ENCODE results near the gene OR8K5. TPM values are rescaled to one million over a fixed set of nuclear protein-coding genes. Genes with fewer than 3 reads are reported as not detected.

OR8K5 gene
- total RNA-seq, 3 donors from 2014 or later (not counting 1 experiment from before 2014, with no cell fraction given), result not detected

- Histone ChIP-seq H3K36me3 (ENCODE audit: control insufficient read depth, insufficient read depth, low read length) (no peaks in the 10 kb centered on the region), H3K4me3 (ENCODE audit: low read length) (no peak within 1 kb of the TSS), H3K9me3 (ENCODE audit: control insufficient read depth, insufficient read depth, low read length) (no peaks in the 10 kb centered on the region), H3K27ac (ENCODE audit: low read length) (no peak within 1 kb of the TSS), H3K27me3 (ENCODE audit: control insufficient read depth, insufficient read depth, low read length) (no peaks in the 10 kb centered on the region), H3K4me1 (ENCODE audit: control insufficient read depth, insufficient read depth, low read length) (no peaks in the 10 kb centered on the region)
- intact Hi-C loops (cut with micrococcal nuclease), result no loop called here
- H3K9me3 Mint-ChIP-seq, result peaks cover 6 to 7% of the 10 kb centered on the region in 2 donors
- no peaks in the 10 kb centered on the region for H3K36me3 Mint-ChIP-seq
- no peaks in the 10 kb centered on the region for H3K4me1 Mint-ChIP-seq
- H3K27me3 Mint-ChIP-seq (ENCODE audit: low read depth in 2 of 2), result no peaks in the 10 kb centered on the region
- no peak within 1 kb of the TSS for H3K27ac Mint-ChIP-seq
- no peak within 1 kb of the TSS for H3K4me3 Mint-ChIP-seq
- DNase-seq (no peak), ATAC-seq (no peak)
- no peak for TF ChIP-seq CTCF (IDR thresholded peaks at IDR 0.05)
Measured at GRCh38 chr11:56140151-56140661, 19.9 kb downstream of the OR8K5 start, which contains the start of gene OR8J3. TSS of gene OR8J3 (minus strand) at chr11:56140201. CDS start at chr11:56137718, 2,483 bp downstream.

- H3K4me1 Mint-ChIP-seq, result no peaks in the 10 kb centered on the region
- peaks cover 7% of the 10 kb centered on the region for H3K36me3 Mint-ChIP-seq
- no peak within 1 kb of the TSS for H3K4me3 ChIP-seq (ENCODE audit: low read length)
- intact Hi-C loops (cut with micrococcal nuclease), result no loop called here
- no peak within 1 kb of the TSS for H3K27ac Mint-ChIP-seq
- no peak for TF ChIP-seq CTCF (IDR thresholded peaks at IDR 0.05)
- no peak for DNase-seq
- H3K9me3 ChIP-seq (ENCODE audit: control insufficient read depth, insufficient read depth, low read length), result peaks cover 4% of the 10 kb centered on the region
- no peak for ATAC-seq
- H3K36me3 ChIP-seq (ENCODE audit: control insufficient read depth, insufficient read depth, low read length), result no peaks in the 10 kb centered on the region
- peaks cover 14 to 15% of the 10 kb centered on the region in 2 donors for H3K9me3 Mint-ChIP-seq
- no peak within 1 kb of the TSS for H3K27ac ChIP-seq (ENCODE audit: low read length)
- H3K4me1 ChIP-seq (ENCODE audit: control insufficient read depth, insufficient read depth, low read length), result no peaks in the 10 kb centered on the region
- H3K27me3 Mint-ChIP-seq (ENCODE audit: low read depth in 2 of 2), result no peaks in the 10 kb centered on the region
- no peak within 1 kb of the TSS for H3K4me3 Mint-ChIP-seq
- H3K27me3 ChIP-seq (ENCODE audit: control insufficient read depth, insufficient read depth, low read length), result no peaks in the 10 kb centered on the region
- WGBS (ENCODE audit: insufficient coverage), result 84% methylated on average over 5 of the region's 6 CpGs
Measured at GRCh38 chr11:56122073-56122472, 38.0 kb downstream of the OR8K5 start, which contains the start of gene OR8H3. TSS of gene OR8H3 (plus strand) at chr11:56122373. CDS start at chr11:56122373, 0 bp downstream.

Other genes starting within 250 kb of the OR8K5 start
- not detected for gene OR5W2, start 245.7 kb downstream of the OR8K5 start, total RNA-seq
- gene OR5I1, start 223.9 kb downstream of the OR8K5 start, total RNA-seq, result not detected
- not detected for gene OR10AG1, start 190.4 kb downstream of the OR8K5 start, total RNA-seq
- not detected for gene OR5F1, start 165.7 kb downstream of the OR8K5 start, total RNA-seq
- gene OR5AS1, start 132.7 kb downstream of the OR8K5 start, total RNA-seq, result not detected
- gene OR8I2, start 67.0 kb downstream of the OR8K5 start, total RNA-seq, result not detected
- not detected for gene OR8H2, start 56.6 kb downstream of the OR8K5 start, total RNA-seq
- gene OR8H3, start 37.9 kb downstream of the OR8K5 start, total RNA-seq, result not detected
- not detected for gene OR8J3, start 20.1 kb downstream of the OR8K5 start, total RNA-seq
- gene OR5J2, start 16.3 kb upstream of the OR8K5 start, total RNA-seq, result not detected
- gene OR5T2, start 73.9 kb upstream of the OR8K5 start, total RNA-seq, result not detected
- gene OR5T3, start 91.9 kb upstream of the OR8K5 start, total RNA-seq, result not detected
- gene OR5T1, start 113.8 kb upstream of the OR8K5 start, total RNA-seq, result not detected
- gene OR8H1, start 131.9 kb upstream of the OR8K5 start, total RNA-seq, result not detected
- not detected for gene OR8K3, start 154.8 kb upstream of the OR8K5 start, total RNA-seq
- gene OR8K1, start 185.7 kb upstream of the OR8K5 start, total RNA-seq, result not detected
- gene OR8J1, start 194.0 kb upstream of the OR8K5 start, total RNA-seq, result not detected
- not detected for gene OR8U1, start 215.3 kb upstream of the OR8K5 start, total RNA-seq